HG03520 (cell line): ENCODE measurements around the gene SP7.

Experiments
- ATAC-seq: cut with Tn5 transposase; IDR thresholded peaks from one replicate; pipeline ENCODE4 v1.9.1; 2021; ENCODE audit warnings: mild to moderate bottlenecking, moderate library complexity; ENCODE audit not compliant: unreplicated experiment

SP7 gene

DNA sequence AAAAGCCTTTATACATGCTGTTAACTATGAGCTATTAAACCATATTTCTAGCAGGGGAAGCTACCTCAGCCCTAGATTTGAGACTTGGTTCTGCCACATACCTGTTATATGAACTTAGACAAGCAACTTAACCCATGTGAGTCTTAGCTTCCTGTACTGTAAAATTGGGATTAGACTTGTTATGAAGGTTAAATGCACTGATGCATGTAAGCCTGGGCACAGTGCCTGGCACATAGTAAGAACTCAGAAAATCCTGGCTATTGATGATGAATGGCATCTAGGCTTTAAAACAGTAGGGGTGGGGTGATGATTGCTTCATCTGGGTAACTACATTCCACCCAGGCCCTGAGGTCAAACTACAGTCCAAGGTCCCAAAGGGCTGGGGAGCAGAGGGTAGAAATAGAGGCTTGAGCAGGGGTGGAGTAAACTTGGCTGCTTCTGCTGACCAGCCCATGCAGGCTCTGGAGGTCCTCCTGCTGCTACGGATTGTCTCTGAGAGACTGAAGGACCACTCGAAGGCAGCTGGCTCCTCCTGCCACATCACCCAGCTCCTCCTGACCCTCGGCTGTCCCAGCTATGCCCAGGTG, 56.8 kb downstream of the SP7 start:
- ATAC-seq = no peak

DNA sequence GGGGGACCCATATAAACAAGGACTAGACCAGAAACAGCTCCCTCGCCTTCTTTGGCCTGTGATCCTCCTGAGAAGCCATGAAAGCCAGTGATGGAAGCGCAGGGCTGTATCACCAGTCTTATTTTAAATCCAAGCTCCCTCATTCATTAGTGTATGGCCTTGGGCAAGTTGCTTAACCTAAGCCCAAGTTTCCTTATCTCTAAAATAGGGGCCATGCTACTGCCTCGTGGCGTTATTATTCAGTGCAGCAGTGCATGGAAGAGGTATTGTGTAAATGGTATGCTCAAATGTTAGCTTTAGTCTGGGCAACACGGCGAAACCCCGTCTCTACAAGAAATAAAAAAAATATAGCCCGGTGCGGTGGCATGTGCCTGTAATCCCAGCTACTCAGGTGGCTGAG, 58.2 kb downstream of the SP7 start:
- ATAC-seq = no peak
